NB4 (cell line): ENCODE data around the gene CBX5.
"Not testable (repeated sequence)": the region's sequence is repeated elsewhere in the genome, so short reads cannot be mapped to it uniquely, and the experiment has no call there.

ENCODE experiments used
- DNase-seq: peaks from one replicate; pipeline ENCODE4 v3.0.0; 2010; ENCODE audit warnings: low read depth
- H3K4me3 ChIP-seq: one replicate; pipeline ENCODE4 v1.5.1; 2011; ENCODE audit warnings: mild to moderate bottlenecking, low read depth, low read length, moderate library complexity
- MYC ChIP-seq: IDR thresholded peaks from 2 replicates; pipeline ENCODE4 v1.6.1; 2011; ENCODE audit warnings: low read depth, low read length
- POLR2A ChIP-seq: IDR thresholded peaks from 2 replicates; pipeline ENCODE4 v1.6.1; 2011; ENCODE audit warnings: mild to moderate bottlenecking; ENCODE audit not compliant: insufficient read length; ENCODE audit errors: extremely low read depth
- TF ChIP-seq, protein P1 (sequence below): IDR thresholded peaks from 2 replicates; pipeline ENCODE4 v1.6.1; 2011; ENCODE audit warnings: low read depth, low read length
- TF ChIP-seq, protein P2 (sequence below): IDR thresholded peaks from one replicate; pipeline ENCODE4 v1.5.1; 2012; ENCODE audit warnings: low read depth, low read length

CBX5 gene

DNA sequence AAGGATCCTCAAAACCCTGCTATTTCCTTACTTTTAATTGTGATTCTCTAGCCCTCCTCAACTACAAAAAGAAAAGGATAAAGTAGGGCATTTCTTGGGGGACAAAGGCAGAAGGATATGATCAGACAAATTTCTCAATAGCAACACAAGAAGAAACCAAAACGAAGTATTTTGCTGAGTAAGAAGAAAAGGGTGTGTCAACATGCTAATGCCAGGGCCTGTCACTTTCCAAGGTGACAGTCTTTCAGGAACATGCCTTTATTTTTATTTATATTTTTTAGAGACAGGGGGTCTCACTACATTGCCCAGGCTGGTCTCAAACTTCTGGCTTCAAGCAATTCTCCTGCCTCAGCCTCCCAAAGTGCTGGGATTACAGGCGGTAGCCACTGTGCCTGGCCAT lies 39.8 kb downstream of the CBX5 start:
- DNase-seq, result no peak
- no peak for TF ChIP-seq POLR2A
- TF ChIP-seq, protein P1, sequence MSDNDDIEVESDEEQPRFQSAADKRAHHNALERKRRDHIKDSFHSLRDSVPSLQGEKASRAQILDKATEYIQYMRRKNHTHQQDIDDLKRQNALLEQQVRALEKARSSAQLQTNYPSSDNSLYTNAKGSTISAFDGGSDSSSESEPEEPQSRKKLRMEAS, result no peak
- TF ChIP-seq, protein P2, sequence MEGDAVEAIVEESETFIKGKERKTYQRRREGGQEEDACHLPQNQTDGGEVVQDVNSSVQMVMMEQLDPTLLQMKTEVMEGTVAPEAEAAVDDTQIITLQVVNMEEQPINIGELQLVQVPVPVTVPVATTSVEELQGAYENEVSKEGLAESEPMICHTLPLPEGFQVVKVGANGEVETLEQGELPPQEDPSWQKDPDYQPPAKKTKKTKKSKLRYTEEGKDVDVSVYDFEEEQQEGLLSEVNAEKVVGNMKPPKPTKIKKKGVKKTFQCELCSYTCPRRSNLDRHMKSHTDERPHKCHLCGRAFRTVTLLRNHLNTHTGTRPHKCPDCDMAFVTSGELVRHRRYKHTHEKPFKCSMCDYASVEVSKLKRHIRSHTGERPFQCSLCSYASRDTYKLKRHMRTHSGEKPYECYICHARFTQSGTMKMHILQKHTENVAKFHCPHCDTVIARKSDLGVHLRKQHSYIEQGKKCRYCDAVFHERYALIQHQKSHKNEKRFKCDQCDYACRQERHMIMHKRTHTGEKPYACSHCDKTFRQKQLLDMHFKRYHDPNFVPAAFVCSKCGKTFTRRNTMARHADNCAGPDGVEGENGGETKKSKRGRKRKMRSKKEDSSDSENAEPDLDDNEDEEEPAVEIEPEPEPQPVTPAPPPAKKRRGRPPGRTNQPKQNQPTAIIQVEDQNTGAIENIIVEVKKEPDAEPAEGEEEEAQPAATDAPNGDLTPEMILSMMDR, result no peak

DNA sequence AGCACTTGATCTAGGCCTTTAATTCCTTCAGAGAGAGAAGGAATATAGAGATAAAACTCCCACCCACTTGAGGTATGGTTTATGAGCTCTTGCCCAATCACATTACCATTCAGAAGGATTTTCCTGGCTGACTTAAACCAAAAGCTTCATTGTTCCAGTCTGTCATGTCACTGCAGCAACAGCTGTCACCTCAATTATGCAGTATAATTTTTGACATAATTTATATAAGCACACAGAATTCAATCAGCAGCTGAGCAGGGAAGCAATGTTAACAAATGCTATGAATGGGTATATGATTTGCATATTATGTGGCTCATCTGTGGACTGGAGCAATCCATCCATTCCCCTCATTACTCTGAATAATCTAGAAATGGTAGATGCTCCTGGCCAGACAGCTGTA lies 40.3 kb downstream of the CBX5 start:
- no peak for DNase-seq
- TF ChIP-seq POLR2A (no peak), MYC (no peak)
- TF ChIP-seq, protein P2, result no peak
- TF ChIP-seq, protein P1, result no peak
- H3K4me3 ChIP-seq, result no peak overlapping the region

More for the DNA sequence above, 39.8 kb downstream of the CBX5 start:
- no peak overlapping the region for H3K4me3 ChIP-seq

- no peak for DNase-seq
- no peak for TF ChIP-seq MYC
- TF ChIP-seq, protein P1, result no peak
These were observed 41.4 kb downstream of the CBX5 start for GRCh38 chr12:54238531-54238930.

GRCh38 chr12:54232790-54233189 lies 47.1 kb downstream of the CBX5 start:
- H3K4me3 ChIP-seq, result no peak overlapping the region
- TF ChIP-seq, protein P2, result no peak
- TF ChIP-seq POLR2A (no peak), MYC (no peak)
- TF ChIP-seq, protein P1, result no peak
- DNase-seq, result no peak

More at GRCh38 chr12:54238531-54238930, 41.4 kb downstream of the CBX5 start:
- H3K4me3 ChIP-seq, result no peak overlapping the region

DNA sequence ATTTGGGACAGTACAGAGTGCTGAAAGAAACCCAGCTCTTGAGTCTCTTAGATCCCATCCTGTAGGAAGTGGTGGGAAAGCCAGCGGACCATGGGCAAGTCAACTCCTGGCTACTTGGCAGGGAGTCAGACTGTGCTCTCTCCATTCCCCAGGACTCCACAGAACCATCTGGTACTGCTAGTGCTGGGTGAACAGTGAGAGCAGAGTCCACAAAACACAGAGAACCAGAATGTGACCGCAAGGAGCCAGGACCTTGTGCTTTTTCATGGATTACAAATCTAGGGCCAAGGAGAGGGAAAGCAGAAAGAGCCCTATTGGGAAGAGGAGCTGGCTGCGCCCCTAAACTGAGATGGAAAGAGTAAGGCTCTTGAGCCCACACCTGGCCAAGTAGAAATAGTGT lies 48.7 kb downstream of the CBX5 start:
- H3K4me3 ChIP-seq, DNase-seq: not testable (repeated sequence)

DNA sequence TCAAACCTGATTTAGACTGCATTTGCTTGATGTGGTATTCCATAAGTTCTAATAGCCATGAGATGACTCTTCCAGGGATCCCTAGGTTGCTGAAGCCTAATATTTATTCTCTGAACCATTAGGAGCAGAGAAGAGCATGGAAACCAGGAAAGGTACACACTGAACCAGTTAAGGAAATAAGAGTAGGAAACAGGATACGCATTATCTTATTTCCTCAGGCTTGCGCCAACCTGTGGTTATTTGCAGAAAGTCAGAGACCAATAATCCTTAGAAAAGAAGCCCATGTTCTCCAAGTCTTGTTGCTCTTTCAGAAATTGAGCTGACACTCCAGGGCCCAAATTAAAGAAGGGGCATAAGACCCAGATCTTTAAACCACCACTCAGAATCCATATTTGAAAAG lies 49.4 kb downstream of the CBX5 start:
- DNase-seq, result no peak
- H3K4me3 ChIP-seq, result no peak overlapping the region
- TF ChIP-seq, protein P2, result no peak
- TF ChIP-seq, protein P1, result no peak
- no peak for TF ChIP-seq POLR2A
- no peak for TF ChIP-seq MYC

GRCh38 chr12:54229624-54230212 lies 50.2 kb downstream of the CBX5 start:
- TF ChIP-seq, protein P2, result no peak
- TF ChIP-seq, protein P1, result no peak
- TF ChIP-seq POLR2A (no peak), MYC (no peak)
- DNase-seq, result no peak
- H3K4me3 ChIP-seq, result no peak overlapping the region
